ENCODE measurements around the gene TRRAP.

The TRRAP gene

DNA sequence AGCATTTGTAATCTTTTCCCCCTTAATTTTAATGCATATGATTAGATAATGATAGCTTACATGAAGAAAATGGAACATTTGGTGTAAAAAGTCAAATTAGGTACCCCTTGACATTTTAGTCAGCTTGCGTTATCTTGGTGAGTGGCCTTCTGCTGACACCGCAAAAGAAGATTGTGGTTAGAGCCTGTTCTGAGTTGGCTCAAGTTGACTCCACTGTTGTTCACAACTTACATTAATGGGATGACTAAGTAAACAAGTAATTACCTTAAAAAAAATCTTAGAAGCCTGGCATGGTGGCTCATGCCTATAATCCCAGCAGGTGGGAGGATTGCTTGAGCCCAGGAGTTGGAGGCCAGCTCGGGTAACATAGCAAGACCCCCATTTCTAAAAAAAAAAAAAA lies 24.2 kb downstream of the TRRAP start:
- no peak for DNase-seq (ENCODE audit: low spot score)

DNA sequence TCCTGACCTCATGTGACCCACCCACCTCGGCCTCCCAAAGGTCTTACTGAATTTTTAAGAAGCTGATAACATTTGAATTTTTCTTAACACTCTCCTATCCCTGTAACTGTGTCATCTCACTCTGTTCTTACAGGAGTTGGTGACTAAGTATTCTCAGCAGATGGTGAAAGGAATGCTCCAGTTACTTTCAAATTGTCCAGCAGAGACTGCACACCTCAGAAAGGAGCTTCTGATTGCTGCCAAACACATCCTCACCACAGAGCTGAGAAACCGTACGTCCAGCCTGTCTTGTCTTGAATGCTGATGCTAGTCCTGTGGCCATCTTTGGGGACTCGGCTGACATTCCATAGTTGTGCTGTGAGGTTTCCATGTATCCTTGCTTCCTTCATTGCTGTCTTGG lies 24.9 kb downstream of the TRRAP start:
- no peak for DNase-seq (ENCODE audit: low spot score)

DNA sequence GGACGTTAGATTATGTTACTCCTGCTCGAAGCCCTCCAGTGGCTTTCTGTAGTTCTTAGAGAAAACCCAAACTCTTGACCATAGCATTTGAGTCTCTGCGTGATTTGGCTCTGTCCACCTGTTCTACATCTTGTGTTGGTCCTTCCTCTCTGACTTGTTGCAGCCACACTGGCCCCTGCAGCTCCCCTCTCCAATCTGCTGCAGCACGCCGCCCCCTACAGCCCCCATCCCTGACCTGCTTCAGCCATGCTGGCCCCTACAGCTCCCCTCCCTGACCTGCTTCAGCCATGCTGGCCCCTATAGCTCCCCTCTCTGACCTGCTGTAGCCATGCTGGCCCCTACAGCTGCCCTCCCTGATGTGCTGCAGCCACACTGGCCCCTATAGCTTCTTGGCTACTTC lies 29.2 kb downstream of the TRRAP start:
- DNase-seq (ENCODE audit: low spot score) = no peak

DNA sequence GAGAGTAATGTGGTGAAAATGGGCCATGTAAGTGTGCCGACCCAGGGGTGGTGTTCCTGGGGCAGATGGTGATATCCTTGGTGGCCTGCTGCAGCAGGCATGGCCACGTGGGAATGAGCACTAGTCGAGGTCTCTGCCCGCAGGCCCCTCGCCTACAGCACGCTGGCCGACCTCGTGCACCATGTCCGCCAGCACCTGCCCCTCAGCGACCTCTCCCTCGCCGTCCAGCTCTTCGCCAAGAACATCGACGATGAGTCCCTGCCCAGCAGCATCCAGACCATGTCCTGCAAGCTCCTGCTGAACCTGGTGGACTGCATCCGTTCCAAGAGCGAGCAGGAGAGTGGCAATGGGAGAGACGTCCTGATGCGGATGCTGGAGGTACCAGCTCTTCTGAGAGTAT lies 30.3 kb downstream of the TRRAP start:
- no peak for DNase-seq (ENCODE audit: low spot score)

DNA sequence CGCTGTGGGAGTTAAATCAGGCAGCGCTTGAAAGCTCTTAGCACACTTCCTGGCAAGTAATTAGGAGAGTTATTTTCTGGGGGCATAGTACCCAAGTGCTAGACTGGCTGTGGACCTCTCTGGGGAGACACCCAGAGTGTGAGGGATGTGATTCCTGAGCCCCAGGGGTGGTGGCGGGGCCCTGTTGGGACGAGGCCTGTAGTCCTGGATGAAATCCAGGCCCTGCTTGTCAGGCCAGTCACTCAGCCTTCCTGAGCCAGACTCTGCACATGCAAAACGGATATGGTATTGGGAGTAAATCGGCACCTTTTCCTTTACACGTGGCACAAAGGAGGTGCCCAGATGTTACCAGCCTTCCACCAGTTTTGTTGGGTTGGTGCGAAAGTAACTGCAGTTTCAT lies 31.2 kb downstream of the TRRAP start:
- no peak for DNase-seq (ENCODE audit: low spot score)

DNA sequence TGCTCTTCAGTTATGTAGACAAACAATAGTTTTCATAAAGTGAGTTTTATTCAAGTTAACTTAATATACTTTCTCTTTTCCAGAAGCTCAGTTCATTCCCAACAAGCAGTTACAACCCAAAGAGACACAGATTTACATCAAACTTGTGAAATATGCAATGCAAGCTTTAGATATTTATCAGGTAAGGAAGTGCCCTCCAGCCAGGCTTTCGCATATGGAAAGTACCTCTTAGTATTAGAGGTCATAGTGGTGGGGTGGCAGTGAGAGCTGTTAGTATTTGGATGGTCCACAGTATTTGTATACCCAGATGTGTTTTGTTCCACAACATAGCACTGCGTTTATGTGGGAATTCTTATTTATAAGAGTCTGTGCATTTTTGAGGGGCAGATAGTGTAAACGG lies 32.1 kb downstream of the TRRAP start:
- DNase-seq (ENCODE audit: low spot score) = no peak

DNA sequence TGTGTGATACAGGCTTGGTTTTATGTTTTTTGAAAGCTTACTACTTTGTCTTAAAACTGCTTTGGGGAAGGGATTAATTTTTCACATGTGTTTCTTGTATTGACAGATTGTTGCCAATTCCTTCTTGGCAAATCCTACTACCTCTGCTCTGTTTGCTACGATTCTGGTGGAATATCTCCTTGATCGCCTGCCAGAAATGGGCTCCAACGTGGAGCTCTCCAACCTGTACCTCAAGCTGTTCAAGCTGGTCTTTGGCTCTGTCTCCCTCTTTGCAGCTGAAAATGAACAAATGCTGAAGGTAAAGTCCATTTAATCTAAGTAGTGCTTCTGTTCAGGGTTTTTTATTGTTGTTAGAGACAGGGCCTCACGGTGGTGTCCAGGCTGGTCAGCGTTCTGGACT lies 33.6 kb downstream of the TRRAP start:
- DNase-seq (ENCODE audit: low spot score) = peak; percentile 29

DNA sequence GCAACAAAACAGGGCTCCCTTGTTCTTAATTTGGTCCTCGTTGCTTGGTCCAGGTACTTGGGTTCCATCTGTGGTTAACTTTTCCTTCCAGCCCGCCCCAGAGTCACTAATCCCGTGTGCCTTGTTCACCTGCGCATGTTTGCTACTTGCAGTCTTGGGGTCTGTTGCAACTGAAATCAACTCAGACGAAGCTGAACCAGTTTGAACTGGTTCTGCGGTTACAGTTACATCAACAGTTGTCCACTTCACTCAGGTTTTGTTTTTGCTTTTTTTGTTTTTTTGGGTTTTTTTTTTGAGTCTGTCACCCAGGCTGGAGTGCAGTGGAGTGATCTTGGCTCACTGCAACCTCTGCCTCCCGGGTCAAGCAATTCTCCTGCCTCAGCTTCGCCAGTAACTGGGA lies 34.7 kb downstream of the TRRAP start:
- DNase-seq (ENCODE audit: low spot score) = no peak

DNA sequence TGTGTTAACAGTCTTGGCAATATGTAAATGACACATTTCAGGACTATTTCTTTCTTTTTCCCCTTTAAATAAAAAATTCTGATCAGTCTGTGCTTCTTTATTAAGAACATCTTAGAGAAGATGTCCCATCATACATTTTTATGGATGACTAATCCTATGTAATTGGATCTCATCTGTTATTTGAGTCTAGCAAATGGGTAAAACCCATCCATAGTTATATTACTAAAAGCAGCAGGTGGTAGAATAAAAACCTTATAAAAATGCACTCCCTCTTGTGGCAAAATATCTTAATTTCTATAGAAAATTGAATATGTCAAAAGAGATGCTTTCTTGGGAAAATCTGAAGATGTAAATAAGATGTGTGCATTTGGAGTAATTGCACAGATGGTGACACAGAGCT lies 35.3 kb downstream of the TRRAP start:
- no peak for DNase-seq (ENCODE audit: low spot score)

DNA sequence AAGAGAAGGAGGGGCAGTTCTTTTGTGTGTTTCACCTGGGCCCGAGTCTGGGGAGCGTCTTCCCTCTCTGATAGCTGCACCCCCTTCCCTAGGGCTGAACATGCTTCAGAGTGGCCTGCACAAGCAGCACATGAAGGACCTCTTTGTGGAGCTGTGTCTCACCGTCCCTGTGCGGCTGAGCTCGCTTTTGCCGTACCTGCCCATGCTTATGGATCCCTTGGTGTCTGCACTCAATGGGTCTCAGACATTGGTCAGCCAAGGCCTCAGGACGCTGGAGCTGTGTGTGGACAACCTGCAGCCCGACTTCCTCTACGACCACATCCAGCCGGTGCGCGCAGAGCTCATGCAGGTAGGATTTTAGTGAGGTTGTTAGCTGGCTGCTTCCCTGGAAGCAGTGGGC lies 39.0 kb downstream of the TRRAP start:
- no peak for DNase-seq (ENCODE audit: low spot score)

DNA sequence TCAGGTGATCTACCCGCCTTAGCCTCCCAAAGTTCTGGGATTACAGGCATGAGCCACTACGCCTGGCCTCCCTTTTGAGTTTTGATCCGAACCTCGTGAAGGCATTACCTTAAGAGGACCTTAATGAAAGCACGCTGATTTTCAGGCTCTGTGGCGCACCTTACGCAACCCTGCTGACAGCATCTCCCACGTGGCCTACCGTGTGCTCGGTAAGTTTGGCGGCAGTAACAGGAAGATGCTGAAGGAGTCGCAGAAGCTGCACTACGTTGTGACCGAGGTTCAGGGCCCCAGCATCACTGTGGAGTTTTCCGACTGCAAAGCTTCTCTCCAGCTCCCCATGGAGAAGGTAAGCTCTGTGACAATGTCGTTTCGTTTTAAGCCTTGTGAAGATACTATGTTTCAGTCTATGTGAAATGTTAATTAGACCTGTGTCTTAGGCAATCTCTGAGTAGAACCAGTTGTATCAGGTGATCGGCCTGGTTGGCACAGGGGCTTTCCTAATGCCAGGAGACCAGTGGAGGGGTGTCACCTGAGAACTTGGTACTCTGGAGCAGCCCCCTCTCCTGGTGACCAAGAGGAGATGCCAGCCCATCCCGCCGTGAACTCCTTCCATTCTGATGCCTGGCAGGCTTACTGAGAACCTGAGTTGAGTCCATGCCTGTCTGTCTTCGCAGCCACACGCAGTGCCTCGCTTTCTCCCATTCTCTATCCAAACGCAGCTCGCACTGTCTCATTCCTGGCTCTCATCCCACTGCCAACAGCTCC lies 43.5 kb downstream of the TRRAP start:
- DNase-seq (ENCODE audit: low spot score) = no peak

DNA sequence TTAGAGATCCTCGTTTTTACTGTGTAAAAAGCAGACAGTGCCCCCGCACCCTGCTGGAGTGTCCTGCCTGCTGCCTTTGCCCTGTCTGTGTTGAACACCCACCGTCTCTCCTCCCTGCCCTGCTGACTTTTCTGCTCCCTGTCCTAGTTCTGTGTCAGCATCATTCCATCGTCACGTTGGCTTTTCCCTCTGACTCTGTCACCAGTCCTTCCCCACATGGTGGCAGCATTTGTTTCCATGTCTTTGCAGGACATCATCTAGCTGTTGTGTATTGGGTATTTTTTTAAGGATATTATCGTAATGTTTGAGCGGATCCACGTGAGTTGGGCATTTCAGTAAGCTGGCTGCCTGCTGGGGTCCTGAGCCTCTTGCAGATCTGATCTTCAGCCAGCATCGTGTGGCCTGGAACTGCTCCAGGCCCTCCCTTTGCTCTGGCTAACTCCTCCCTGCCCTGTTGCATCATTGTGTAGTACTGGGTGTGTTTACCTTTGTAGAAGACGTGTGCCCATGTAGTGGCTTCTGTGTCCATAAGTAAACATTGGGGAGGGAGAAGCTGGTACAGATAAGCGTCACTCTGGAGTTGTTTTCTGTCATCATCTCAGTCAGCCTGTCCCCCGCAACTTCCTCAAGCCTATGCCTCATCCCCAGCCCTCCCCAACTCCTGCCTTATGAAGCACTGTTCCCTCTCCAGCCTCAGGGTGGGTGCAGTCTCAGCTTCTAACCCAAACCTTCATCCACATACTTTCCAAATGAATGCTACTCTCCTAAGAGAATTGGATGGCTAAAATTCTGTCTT lies 44.3 kb downstream of the TRRAP start:
- peak; percentile 60 for DNase-seq (ENCODE audit: low spot score)

DNA sequence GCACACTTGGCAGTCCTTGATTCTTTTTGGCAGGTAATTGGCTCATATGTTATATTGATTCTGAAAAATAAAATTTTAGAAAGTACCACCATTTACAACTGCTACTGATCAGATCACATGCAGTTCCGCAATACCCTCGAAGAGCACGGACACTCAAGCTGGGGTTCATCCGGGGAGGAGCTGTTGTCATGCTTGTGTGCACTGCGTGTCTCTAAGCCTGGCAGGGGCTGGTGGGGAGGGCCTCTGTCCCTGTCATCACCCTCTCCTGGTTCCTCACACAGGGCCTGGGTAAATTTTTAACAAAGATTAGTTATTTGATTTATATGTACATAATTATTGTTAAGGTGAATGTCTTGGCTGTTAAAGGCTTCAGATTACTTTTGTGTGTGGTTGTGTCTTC lies 45.2 kb downstream of the TRRAP start:
- no peak for DNase-seq (ENCODE audit: low spot score)

DNA sequence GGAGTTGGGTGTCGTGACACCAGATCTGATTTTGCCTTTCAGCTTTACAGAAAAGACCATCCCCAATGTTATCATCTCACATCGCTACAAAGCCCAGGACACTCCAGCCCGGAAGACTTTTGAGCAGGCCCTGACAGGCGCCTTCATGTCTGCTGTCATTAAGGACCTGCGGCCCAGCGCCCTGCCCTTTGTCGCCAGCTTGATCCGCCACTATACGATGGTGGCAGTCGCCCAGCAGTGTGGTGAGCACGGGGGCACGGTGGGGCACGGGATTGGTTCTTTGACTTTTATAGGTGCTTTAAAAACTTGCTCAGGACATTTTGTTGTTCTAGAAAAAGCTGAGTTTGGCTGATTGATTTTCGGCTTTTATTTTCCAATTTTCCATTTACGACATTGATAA lies 48.8 kb downstream of the TRRAP start:
- DNase-seq (ENCODE audit: low spot score) = no peak

DNA sequence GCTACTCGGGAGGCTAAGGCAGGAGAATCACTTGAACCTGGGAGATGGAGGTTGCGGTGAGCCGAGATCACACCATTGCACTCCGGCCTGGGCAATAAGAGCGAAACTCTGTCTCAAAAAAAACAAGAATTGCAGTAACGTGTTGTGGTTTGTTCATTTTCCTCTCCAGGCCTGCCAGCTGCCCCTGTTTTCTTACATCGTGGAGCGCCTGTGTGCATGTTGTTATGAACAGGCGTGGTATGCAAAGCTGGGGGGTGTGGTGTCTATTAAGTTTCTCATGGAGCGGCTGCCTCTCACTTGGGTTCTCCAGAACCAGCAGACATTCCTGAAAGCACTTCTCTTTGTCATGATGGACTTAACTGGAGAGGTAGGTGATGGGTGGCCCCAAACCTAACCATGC lies 52.1 kb downstream of the TRRAP start:
- DNase-seq (ENCODE audit: low spot score) = no peak

DNA sequence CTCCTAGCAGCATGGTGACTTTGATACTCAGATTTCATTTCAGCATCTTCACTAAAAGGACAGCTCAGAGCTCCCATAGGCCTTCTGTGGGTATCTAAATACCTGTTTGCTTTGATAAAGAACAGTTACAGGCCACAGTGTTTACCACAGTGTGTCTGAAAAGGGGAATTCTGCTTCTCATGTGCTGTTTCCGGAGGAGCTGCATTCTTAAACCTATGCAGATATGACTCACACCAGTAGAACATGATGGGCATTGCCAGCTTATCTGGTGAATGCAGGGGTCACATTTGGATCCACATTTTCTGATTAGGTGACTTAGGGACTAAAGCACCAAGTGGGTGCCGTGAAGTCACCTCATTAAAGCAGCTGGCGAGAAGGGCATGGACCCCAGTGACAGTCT lies 52.6 kb downstream of the TRRAP start:
- DNase-seq (ENCODE audit: low spot score) = no peak

DNA sequence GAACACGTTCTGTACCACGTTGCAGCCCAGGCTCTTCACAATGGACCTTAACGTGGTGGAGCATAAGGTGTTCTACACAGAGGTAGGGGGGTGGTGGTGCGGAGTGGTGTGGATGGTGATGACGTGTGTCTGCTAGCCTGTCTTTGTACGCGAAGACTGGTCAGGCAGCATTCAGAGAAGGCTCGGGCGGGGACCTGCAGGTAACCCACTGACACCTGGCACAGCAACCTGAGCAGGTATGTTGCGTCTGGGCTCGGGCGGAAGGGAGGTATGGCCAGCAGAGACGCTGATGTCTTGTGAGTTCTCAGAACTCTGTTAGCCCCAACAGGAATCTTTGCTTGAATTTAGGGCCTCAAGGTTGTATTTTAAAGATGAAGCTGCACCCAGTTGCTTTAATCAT lies 55.0 kb downstream of the TRRAP start:
- DNase-seq (ENCODE audit: low spot score) = no peak

DNA sequence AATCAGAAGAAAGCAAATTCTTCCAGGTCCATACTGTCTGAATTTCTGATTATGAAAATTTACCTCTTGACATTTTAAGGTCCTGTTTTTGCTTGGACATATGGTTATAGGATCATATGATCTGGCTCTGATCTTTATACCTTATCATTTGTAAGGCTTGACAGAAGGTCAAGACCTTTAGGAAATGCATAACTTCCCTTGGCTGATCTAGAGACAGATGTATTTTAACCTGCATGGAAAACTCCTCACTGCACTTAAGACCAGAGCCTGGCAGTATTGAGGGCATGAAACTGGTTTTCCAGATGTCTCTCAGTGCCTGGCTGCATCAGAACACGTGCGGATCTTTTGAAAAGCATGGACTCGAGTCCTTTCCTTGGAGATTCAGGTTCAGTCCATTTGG lies 55.9 kb downstream of the TRRAP start:
- DNase-seq (ENCODE audit: low spot score) = no peak

DNA sequence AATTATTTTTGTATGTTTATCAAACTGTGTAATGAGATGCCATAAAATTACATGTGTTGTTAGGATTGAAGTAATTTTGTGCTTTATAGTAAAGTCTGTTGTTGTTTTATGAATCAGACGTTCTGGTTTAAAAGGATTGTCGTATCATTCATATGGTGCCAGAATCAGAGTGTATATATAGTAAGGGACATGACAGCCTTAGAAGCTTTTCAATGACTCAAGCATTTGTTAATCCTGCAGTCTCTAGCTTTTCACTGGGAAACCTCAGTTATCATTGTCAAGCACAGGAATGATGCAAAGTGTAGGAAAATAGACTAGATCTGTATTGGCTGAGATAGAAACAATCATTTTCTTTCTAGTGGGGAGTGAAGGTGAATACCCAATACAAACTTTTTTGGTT lies 57.5 kb downstream of the TRRAP start:
- no peak for DNase-seq (ENCODE audit: low spot score)

DNA sequence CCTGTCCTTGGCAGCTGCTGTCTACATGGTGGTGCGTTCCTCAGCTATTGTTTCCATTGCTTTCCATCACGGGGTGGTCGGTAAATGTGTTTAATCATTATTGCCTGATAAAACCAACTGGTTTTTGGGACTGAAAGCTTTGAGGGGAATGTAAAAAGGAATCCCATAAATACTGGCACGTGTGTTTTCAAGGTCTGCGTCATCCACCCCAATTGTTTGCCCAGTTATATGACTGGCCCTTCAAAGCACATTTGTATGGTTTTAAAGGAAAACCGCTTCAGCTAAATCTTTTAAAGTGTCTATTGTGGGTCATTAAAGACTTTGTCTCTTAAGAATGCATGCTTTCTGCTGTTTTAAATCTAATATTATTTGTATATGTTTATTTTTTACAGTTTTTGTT lies 65.0 kb downstream of the TRRAP start:
- DNase-seq (ENCODE audit: low spot score) = no peak

DNA sequence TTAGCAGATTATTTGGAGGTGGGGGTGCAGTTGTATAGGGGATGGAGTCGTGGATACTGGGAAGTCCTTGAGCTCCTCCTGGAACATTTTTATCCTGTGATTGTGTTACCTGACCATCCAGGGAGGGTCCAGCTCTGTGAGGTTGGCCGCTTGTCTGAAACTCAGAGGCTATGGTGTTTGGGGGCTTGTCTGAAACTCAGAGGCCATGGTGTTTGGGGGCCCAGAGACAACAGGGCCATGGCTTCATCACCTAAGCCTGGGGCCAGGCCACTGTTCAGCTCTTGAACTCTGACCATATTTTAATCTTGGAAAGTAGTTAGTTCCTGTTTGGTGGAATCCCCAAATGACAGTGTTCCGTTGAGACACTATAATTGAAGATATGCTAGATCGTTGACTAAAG lies 66.1 kb downstream of the TRRAP start:
- no peak for DNase-seq (ENCODE audit: low spot score)

DNA sequence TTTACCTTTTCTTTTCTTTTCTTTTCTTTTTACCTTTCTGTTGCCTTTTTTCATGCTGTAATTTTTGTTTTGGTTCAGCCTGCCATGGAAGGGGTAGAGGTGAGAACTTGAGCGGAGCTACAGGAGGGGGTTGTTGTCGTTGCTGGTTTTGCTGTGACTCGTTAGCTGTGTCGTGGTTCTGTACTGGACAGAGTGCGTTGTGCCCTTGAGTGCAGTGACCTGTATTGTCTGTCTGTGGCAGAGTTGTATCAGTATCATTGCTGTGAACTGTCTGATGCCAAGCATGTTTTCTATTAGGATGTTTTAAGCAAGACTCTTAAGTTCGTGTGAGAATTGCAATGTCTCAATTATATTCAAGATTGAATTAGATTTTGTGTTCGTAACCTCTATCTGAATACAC lies 67.5 kb downstream of the TRRAP start:
- no peak for DNase-seq (ENCODE audit: low spot score)

DNA sequence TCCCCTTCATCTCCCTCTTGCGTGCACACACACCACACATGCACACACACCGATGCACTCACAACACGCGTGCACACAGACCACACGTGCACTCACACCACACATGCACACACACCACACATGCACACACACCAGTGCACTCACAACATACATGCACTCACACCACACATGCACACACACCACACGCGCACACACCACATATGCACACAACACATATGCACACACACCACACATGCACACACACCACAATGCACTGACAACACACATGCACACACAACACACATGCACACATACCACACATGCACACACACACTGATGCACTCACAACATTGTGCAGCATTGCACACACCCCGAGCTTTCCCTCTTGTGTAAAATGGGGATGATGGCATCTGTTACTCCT lies 68.1 kb downstream of the TRRAP start:
- DNase-seq (ENCODE audit: low spot score) = no peak
